Measurements from ENCODE around the gene ADK.

DNA sequence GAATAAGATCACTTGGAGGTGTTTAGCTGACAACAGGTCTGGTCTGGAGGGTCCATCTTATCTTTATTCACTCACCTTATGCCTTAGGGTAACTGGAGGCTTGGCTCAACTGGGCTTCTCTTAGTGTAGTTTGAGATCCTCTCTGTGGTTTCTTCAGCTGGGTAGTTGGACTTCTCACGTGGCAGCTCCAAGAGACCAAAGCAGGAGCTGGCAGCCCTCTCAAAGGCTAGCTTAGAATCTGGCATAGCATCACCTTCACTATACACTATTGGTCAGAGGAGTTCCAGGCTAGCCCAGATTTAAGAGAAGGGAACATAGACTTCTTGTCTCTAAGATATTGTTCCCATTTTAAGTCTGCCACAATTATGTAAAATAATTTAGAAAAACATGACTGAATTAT lies 16.4 kb downstream of the ADK start:
- no peak for TF ChIP-seq POLR2A (IDR thresholded peaks at IDR 0.05)
- TF ChIP-seq, protein P1, sequence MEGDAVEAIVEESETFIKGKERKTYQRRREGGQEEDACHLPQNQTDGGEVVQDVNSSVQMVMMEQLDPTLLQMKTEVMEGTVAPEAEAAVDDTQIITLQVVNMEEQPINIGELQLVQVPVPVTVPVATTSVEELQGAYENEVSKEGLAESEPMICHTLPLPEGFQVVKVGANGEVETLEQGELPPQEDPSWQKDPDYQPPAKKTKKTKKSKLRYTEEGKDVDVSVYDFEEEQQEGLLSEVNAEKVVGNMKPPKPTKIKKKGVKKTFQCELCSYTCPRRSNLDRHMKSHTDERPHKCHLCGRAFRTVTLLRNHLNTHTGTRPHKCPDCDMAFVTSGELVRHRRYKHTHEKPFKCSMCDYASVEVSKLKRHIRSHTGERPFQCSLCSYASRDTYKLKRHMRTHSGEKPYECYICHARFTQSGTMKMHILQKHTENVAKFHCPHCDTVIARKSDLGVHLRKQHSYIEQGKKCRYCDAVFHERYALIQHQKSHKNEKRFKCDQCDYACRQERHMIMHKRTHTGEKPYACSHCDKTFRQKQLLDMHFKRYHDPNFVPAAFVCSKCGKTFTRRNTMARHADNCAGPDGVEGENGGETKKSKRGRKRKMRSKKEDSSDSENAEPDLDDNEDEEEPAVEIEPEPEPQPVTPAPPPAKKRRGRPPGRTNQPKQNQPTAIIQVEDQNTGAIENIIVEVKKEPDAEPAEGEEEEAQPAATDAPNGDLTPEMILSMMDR (IDR thresholded peaks at IDR 0.05) = no peak

Data from heart left ventricle (tissue), 13 donors.